H54 (cell line): ENCODE results near the gene POR.
A peak's percentile ranks its signal among the peaks of the same experiment; 100 is the strongest.

Experiments used
- DNase-seq: peaks from one replicate; pipeline ENCODE4 v3.0.0; 2011; ENCODE audit warnings: low spot score, mixed read lengths; ENCODE audit not compliant: insufficient read length
- FAIRE-seq: peaks from 3 replicates; lab custom pipeline; 2011; peaks lifted over from hg19 to GRCh38; lab: Jason Lieb, UNC
- POLR2A ChIP-seq: IDR thresholded peaks from 2 replicates; pipeline ENCODE4 v1.6.1; 2011; ENCODE audit warnings: low read depth, mild to moderate bottlenecking, low read length

The POR gene

DNA sequence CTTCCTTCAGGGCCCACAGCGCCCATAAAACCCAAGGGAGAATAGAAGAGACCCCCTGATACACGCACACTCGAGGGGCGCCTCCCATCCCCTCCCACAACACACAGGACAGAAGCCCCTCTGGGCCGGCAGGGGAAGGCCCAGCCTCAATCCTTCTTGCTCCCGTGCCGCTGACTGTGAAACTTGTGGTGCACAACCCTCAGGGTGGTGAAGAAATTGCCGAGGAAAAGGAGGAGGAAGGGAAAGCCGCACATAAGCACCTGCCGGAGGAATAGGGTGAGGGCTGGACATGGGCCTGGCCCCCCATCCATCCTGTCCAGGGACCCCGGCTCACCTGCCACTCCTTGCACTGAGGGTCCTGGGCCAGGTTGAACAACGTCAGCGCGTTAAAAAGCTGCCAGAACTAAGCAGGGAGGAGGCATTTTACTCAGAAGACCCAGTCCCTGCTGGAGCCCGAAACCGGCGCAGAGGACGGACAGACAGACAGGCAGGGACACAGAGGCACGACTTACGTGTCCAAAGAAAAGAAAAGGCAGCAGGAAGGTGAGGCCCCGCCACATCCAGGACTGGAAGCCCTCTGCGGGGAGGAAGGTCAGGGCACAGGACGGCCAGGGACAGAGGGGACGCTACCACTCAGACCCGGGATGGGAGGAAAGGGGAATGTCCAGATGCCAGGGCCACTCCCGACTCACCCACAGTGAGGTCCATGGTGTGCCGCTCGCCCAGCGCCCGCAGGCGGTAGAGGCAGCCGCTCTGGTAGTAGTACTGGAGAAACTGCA, 72.3 kb downstream of the POR start:
- FAIRE-seq (no peak), DNase-seq (no peak)
- TF ChIP-seq POLR2A: no peak

DNA sequence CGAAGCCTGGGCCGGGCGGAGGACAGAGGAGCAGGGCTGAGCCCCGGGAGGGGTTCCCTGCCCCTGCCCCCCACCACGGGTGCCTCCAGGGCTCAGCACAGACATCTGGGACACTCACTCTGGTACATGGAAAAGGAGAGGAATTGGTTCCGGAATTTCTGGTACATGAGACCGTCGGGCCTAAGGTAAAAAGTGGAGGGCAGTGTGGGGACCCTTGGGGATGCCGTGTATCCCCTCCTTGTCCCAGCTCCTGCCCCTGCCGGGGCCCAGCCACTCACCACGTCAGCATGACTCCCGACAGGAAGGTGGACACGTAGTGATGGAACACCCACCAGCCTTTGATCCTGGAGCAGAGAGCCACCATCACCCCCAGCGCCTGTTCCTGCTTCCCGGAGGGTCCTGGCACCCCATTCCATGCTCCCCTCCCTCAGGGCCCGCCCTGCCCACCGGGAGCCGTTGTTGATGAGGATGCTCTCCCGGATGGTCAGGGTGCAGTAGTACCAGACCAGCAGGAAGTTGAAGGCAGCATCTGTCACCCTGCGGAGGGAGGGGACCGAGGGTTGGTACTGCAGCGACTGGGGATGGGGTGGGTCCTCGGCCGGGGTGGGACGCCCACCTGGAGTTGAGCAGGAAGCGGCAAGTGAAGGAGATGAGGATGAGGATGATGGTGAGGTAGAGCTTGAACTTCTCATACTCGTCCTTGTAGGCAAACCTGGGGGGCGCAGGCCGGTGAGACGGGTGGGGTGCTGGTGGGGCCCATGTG, 73.0 kb downstream of the POR start:
- DNase-seq: no peak
- TF ChIP-seq POLR2A: no peak
- FAIRE-seq: no peak

DNA sequence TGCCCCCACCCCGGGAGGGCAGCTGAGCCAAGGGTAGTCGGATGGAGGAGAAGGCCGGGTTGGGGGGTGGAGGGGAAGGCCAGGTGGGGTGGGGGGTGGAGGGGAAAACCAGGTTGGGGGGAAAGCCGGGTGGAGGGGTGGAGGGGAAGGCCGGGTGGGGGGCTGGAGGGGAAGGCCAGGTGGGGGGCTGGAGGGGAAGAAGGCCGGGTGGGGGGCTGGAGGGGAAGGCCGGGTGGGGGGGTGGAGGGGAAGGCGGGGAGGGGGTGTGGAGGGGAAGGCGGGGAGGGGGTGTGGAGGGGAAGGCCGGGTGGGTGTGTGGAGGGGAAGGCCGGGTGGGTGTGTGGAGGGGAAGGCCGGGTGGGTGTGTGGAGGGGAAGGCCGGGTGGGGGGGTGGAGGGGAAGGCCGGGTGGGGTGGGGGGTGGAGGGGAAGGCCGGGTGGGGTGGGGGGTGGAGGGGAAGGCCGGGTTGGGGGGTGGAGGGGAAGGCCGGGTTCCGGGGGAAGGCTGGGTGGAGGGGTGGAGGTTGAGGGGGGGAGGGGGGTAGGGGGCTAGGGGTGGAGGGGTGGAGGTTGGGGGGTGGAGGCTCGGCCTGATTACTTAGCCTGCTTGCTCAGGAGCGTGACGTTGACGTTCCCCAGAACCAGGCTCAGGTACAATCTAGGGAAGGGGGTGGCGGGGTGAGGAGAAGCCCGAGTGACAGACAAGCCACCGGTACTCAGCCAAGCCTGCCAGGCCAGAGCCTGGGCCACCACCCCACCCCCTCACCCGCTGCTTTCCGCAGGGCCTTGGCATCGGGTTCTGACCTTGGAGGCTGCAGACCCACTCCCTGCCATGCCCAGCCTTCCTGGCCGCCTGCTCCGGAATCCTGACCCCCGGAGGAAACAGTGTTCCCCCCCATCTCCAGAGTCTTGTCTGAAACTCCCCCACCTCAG, 73.9 kb downstream of the POR start:
- DNase-seq (no peak), FAIRE-seq (no peak)
- no peak for TF ChIP-seq POLR2A

GRCh38 chr7:75989500-75990388, 74.8 kb downstream of the POR start:
- TF ChIP-seq POLR2A: no peak
- DNase-seq: no peak
- FAIRE-seq: no peak

DNA sequence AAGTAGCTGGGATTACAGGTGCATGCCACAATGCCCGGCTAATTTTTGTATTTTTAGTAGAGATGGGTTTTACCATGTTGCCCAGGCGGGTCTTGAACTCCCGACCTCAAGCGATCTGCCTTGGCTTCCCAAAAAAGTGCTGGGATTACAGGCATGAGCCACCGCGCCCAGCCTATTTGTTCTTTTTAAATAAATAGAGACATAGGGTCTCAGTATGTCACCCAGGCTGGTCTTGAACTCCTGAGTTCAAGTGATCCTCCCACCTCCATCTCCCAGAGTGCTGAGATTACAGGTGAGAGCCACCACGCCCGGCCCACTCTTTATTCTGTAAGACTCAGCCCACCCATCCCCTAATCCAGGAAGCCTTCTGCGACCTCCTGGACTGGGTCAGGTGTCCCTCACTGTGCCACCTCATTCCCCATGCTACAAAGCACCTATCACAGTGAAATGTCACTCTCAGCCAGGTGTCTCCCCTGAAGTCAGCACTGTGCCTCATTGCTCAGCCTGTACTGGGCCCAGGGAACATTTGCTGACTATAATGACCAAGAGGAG, 76.7 kb downstream of the POR start:
- TF ChIP-seq POLR2A: no peak
- DNase-seq (no peak), FAIRE-seq (no peak)

GRCh38 chr7:75992083-75992755, 77.3 kb downstream of the POR start:
- TF ChIP-seq POLR2A: no peak
- FAIRE-seq (no peak), DNase-seq (no peak)

DNA sequence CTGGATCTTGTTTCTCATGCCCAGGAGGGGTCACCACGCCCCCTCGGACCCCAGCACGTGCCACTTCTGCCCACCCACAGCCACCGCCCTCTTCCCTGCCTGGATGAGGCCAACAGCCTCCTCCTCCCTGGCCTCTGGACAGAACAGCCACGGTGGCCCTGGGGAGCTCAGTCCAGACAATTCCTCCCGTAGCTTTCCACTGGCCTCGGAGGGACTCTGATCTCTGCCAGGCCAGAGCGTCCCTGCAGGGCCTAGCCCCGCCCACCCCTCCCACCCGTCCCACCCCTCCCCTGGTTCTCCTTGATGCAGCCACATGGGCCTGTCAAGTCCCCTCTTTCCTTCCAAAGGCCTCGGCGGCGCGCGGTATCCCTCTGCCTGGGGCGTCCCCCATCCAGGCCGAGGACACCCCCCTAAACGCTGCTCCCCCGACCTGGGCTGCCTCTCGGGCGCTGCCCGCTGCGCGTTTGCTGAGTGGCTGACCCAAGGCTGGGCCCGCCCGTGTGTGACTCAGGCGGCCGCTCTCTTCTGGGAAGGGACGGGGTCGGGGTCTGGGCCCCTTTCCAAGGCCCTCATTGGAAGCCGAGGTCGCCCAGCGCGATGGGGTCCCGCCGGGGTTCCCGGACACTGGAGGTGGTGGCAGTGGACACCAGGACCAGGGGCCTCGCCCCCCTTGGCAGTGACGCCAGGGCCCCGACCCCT, 78.9 kb downstream of the POR start:
- FAIRE-seq: no peak
- TF ChIP-seq POLR2A: no peak
- DNase-seq: peak; percentile 86

DNA sequence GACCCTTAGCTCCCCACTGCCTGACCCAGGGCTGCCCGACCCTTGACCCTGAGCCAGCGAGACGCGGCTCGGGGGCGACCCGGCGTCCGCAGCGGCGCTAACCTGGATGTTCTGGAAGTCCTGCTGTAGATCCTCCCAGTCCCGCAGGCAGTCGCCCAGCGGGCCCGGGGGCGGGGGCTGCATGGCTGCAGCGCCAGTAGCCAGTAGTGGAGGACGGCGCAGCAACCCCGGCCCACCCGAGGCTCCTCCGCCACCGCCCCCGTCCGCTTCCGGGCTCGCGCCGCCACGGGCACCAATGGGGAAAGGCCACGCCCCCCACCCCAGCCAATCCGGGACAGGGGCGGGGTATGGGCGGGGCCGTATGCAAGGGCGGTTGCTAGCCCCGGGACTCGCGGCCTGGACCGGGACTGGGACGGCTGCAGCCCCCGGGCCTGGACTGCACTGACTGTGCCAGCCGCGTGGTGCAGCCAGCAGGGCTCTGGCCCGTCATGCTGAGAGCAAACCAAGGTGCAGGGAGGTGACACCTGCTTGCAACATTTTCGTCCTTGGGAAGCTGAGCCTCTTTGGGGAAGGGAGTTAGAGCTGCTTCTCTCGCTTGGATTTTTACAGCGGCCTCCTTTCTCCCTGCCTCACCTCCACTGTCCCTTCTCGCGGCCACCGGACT, 79.6 kb downstream of the POR start, which contains the start of gene TMEM120A:
Gene TMEM120A (minus strand): TSS at position 208 of the 664 bp plus-strand sequence. CDS start 25 bp downstream, at position 183.
- DNase-seq: peak; percentile 97
- no peak for FAIRE-seq
- TF ChIP-seq POLR2A: peak; percentile 76

GRCh38 chr7:75995052-75995471, 80.1 kb downstream of the POR start:
- no peak for DNase-seq

GRCh38 chr7:75995996-75996395, 81.0 kb downstream of the POR start:
- FAIRE-seq (no peak), DNase-seq (no peak)
- no peak for TF ChIP-seq POLR2A

More at GRCh38 chr7:75995052-75995471, 80.1 kb downstream of the POR start:
- FAIRE-seq: no peak
- TF ChIP-seq POLR2A: no peak

DNA sequence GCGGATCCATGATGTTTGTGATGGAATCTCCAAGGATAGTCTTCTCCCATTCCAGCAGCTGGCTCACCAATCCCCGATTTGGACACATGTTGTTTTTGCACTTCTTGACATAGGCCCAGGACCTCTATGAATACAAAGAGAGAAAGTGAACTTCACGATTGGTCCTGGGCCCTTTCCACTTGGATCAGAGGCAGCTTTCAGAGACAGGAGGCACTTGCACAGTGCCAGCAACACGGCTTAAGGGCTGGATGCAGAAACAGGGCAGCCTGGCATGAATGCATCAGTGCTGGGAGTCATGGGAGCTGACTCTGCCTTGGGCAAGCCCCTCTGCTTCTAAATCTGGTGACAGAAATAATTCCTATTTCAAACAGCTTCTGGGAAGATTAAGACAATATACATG, 81.5 kb downstream of the POR start:
- no peak for TF ChIP-seq POLR2A
- DNase-seq (no peak), FAIRE-seq (no peak)

- DNase-seq (no peak), FAIRE-seq (no peak)
- no peak for TF ChIP-seq POLR2A
Observed at GRCh38 chr7:75998038-75998437, 83.1 kb downstream of the POR start.
